ENCODE results near the gene SAMD8. TPM values are rescaled to one million over a fixed set of nuclear protein-coding genes. Genes with fewer than 3 reads are reported as not detected.

Gene SAMD8
- total and polyA plus RNA-seq, 7 donors, result 10.8 to 44.2 (median 35.1) TPM

DNA sequence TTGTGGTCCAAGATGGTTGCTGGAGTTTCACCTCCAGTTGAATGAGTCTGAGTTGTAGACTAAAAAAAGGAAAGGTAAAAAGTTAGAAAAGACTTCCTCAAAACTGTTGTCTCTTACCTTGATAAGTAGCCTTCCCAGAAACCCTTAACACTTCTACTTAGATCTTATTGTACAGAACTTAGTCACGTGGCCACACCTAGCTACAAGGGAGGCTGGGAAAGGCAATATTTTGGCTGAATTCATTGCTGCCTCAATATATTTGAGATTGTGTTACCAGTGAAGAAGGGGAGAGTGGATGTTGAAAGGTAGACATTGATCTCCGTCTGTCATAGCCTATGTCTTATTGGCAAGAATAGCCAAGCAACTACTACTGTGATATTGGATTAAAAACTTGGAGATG, 63.6 kb downstream of the SAMD8 start:
- no peak for DNase-seq
- Histone ChIP-seq H3K27ac (no peak overlapping the region), H3K9me3 (no peaks in the 10 kb centered on the region), H3K36me3 (ENCODE audit: insufficient read depth in 1 of 2, low read depth in 1 of 2) (peaks cover 0 to 47% of the 10 kb centered on the region in 2 donors), H3K27me3 (ENCODE audit: insufficient read depth in 3 of 3, low read length in 2 of 3) (no peaks in the 10 kb centered on the region), H3K4me1 (peaks cover 16% of the 10 kb centered on the region), H3K4me3 (no peak overlapping the region)
- WGBS, 3 donors, result 95 to 99% (median 98%) methylated on average over 2 of the region's 2 CpGs
- intact Hi-C loops (cut with DNase I), result loop anchor here in 1 of 2 donors (5.0 kb wide), 1 partner anchor 48 kb away; no protein-coding TSS in a partner anchor
- TF ChIP-seq, protein P1, sequence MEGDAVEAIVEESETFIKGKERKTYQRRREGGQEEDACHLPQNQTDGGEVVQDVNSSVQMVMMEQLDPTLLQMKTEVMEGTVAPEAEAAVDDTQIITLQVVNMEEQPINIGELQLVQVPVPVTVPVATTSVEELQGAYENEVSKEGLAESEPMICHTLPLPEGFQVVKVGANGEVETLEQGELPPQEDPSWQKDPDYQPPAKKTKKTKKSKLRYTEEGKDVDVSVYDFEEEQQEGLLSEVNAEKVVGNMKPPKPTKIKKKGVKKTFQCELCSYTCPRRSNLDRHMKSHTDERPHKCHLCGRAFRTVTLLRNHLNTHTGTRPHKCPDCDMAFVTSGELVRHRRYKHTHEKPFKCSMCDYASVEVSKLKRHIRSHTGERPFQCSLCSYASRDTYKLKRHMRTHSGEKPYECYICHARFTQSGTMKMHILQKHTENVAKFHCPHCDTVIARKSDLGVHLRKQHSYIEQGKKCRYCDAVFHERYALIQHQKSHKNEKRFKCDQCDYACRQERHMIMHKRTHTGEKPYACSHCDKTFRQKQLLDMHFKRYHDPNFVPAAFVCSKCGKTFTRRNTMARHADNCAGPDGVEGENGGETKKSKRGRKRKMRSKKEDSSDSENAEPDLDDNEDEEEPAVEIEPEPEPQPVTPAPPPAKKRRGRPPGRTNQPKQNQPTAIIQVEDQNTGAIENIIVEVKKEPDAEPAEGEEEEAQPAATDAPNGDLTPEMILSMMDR (IDR thresholded peaks at IDR 0.05), result no peak
- ATAC-seq, result no peak

DNA sequence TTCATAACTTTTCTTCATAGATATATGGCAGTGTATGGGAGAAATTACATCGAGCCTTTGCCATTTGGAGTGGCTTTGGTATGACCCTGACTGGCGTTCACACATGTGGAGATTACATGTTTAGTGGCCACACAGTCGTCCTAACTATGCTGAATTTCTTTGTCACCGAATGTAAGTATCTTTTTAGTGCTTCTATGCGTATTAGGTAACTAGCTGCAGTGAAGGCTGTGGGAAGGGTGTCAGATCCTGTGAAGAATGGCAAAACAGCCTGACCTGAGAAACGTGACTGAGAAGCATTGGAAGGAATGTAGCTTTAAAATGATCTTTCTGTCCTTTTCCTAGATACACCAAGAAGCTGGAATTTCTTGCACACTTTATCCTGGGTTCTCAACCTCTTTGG, 64.6 kb downstream of the SAMD8 start:
- DNase-seq (no peak), ATAC-seq (no peak)
- H3K27me3 ChIP-seq (ENCODE audit: insufficient read depth in 3 of 3, low read length in 2 of 3), result no peaks in the 10 kb centered on the region
- intact Hi-C loops (cut with DNase I), result loop anchor here in 1 of 2 donors (5.0 kb wide), 1 partner anchor 49 kb away; no protein-coding TSS in a partner anchor
- no peak overlapping the region for H3K4me3 ChIP-seq
- no peaks in the 10 kb centered on the region for H3K9me3 ChIP-seq
- H3K36me3 ChIP-seq (ENCODE audit: insufficient read depth in 1 of 2, low read depth in 1 of 2), result peaks cover 0 to 47% of the 10 kb centered on the region in 2 donors
- H3K27ac ChIP-seq, result no peak overlapping the region
- WGBS, 3 donors, result 84 to 89% (median 87%) methylated on average over 6 of the region's 6 CpGs
- peaks cover 10% of the 10 kb centered on the region for H3K4me1 ChIP-seq
- TF ChIP-seq, protein P1 (IDR thresholded peaks at IDR 0.05), result no peak

DNA sequence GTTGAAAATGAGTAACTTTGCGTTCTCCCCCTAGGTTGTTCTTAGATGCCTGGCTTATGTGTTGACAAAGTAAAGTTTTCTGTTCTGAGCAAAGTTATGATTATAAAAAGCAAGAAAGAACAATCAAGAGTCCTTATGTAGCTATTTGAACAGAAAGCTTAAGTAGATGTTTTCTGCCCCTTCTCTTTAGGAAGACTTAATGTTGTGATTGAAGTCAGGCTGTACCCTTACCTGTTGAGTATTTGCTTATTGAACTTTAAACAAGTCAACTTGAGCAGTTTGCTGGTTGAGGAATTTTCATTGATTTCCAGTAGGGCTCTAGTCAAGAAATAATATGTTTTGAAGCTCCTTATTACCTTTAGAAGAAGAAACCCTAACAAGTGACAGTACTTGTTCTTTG, 65.3 kb downstream of the SAMD8 start:
- no peak overlapping the region for H3K4me3 ChIP-seq
- TF ChIP-seq, protein P1 (IDR thresholded peaks at IDR 0.05), result no peak
- H3K36me3 ChIP-seq (ENCODE audit: insufficient read depth in 1 of 2, low read depth in 1 of 2), result peaks cover 0 to 42% of the 10 kb centered on the region in 2 donors
- no peak overlapping the region for H3K27ac ChIP-seq
- ATAC-seq (no peak), DNase-seq (no peak)
- peaks cover 10% of the 10 kb centered on the region for H3K4me1 ChIP-seq
- 95 to 98% (median 98%) methylated on average over 1 of the region's 1 CpG for WGBS, 3 donors
- H3K27me3 ChIP-seq (ENCODE audit: insufficient read depth in 3 of 3, low read length in 2 of 3), result no peaks in the 10 kb centered on the region
- H3K9me3 ChIP-seq, result no peaks in the 10 kb centered on the region
- intact Hi-C loops (cut with DNase I), result loop anchor here in 1 of 2 donors (5.0 kb wide), 1 partner anchor 49 kb away; no protein-coding TSS in a partner anchor

DNA sequence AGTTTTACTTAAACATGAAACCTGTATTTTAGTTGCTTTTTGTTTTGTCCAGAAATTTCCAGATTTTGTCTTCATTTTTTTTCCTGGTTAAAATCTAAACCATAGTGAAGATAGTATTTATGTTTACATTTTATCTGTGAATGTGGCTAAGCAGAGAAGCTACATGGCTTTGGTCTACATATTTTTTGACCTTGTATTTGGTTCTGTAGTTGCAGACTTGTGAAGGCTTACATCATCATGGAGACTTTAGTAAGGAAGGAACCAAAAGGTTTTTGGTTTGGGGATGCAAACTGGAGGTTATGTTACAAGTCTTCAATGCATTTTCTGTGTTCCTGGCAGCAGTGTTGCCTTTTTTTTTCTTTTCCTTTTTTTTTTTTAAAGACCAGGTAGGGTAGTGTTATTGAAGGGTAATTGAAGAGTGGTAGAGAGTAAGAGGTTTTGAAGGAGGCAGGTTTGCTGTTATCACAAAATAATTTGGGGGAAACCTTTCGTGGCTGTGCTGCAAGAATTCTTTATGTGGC, 68.3 kb downstream of the SAMD8 start:
- Histone ChIP-seq H3K27me3 (ENCODE audit: insufficient read depth in 3 of 3, low read length in 2 of 3) (no peaks in the 10 kb centered on the region), H3K9me3 (no peaks in the 10 kb centered on the region), H3K27ac (no peak overlapping the region), H3K36me3 (ENCODE audit: insufficient read depth in 1 of 2, low read depth in 1 of 2) (peaks cover 0 to 35% of the 10 kb centered on the region in 2 donors), H3K4me1 (no peaks in the 10 kb centered on the region), H3K4me3 (no peak overlapping the region)
- TF ChIP-seq, protein P1 (IDR thresholded peaks at IDR 0.05), result no peak
- intact Hi-C loops (cut with DNase I), result loop anchor here in 1 of 2 donors (5.0 kb wide), 1 partner anchor 52 kb away; no protein-coding TSS in a partner anchor
- 97 to 98% (median 97%) methylated on average over 1 of the region's 1 CpG for WGBS, 3 donors
- DNase-seq (no peak), ATAC-seq (no peak)

DNA sequence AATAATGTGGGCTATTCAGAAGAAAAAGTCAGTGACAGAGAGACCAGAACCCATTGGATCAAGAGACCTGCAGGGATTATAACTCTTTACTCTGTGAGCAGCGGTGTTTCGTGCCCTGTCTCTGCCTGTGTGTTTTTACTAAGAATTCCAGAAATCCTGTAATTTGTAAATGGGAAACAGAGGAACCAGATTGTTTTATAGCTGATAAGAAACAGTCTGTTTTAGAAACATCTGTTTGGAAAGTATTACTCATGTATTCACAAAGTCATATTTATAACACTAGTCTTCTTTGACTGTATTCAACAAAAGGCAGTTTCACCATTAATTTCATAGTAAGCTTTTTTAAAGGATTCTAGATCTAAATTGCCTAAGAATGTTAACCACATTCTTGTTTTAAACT, 69.1 kb downstream of the SAMD8 start:
- 91 to 95% (median 94%) methylated on average over 2 of the region's 2 CpGs for WGBS, 3 donors
- Histone ChIP-seq H3K4me3 (no peak overlapping the region), H3K27me3 (ENCODE audit: insufficient read depth in 3 of 3, low read length in 2 of 3) (no peaks in the 10 kb centered on the region), H3K4me1 (no peaks in the 10 kb centered on the region), H3K9me3 (no peaks in the 10 kb centered on the region), H3K27ac (no peak overlapping the region), H3K36me3 (ENCODE audit: insufficient read depth in 1 of 2, low read depth in 1 of 2) (peaks cover 0 to 33% of the 10 kb centered on the region in 2 donors)
- DNase-seq, result no peak
- TF ChIP-seq, protein P1 (IDR thresholded peaks at IDR 0.05), result no peak
- intact Hi-C loops (cut with DNase I), result no loop called here
- no peak for ATAC-seq
